Measurements from ENCODE around the gene SPHK1. TPM values are rescaled to one million over a fixed set of nuclear protein-coding genes. Genes with fewer than 3 reads are reported as not detected.

SPHK1 gene
- polyA plus RNA-seq, 1 donor from 2014 or later, result 2.7 TPM

GRCh38 chr17:76402711-76403110 is 18.3 kb downstream of the SPHK1 start:
- Histone ChIP-seq H3K9ac (ENCODE audit: low read length) (no peak overlapping the region), H3K36me3 (ENCODE audit: insufficient read depth, low read length) (peaks cover 2% of the 10 kb centered on the region), H3K27me3 (ENCODE audit: insufficient read depth, low read depth, low read length) (no peaks in the 10 kb centered on the region), H3K27ac (ENCODE audit: low read length) (no peak overlapping the region), H3K9me3 (ENCODE audit: low read length) (no peaks in the 10 kb centered on the region), H3K4me2 (ENCODE audit: low read length) (no peak overlapping the region), H3F3A (ENCODE audit: insufficient read depth, low read length, poor library complexity, severe bottlenecking) (no peaks in the 10 kb centered on the region), H3K79me2 (replicated peaks; ENCODE audit: insufficient read depth, low read length) (peaks cover 3% of the 10 kb centered on the region), H2AFZ (ENCODE audit: low read depth, low read length) (no peak overlapping the region), H4K20me1 (ENCODE audit: insufficient read depth) (no peaks in the 10 kb centered on the region), H3K4me3 (ENCODE audit: low read length) (no peak overlapping the region), H3K9me2 (ENCODE audit: insufficient read depth, low read length) (no peaks in the 10 kb centered on the region)
- TF ChIP-seq TAF1 (IDR thresholded peaks at IDR 0.05; ENCODE audit: low read depth), result no peak
- TF ChIP-seq POLR2AphosphoS5 (IDR thresholded peaks at IDR 0.05), result no peak
- no peak for TF ChIP-seq EZH2 (IDR thresholded peaks at IDR 0.05; ENCODE audit: borderline replicate concordance, insufficient read depth, low read length, poor library complexity, severe bottlenecking)
- no peak for TF ChIP-seq EP300 (conservative IDR thresholded peaks at IDR 0.05; ENCODE audit: poor library complexity, severe bottlenecking)
- TF ChIP-seq MXI1 (conservative IDR thresholded peaks at IDR 0.05; ENCODE audit: poor library complexity, severe bottlenecking), result no peak
- no peak for TF ChIP-seq SMC3 (conservative IDR thresholded peaks at IDR 0.05; ENCODE audit: poor library complexity)
- TF ChIP-seq CTCF (IDR thresholded peaks at IDR 0.05; ENCODE audit: poor library complexity, severe bottlenecking), result no peak
- TF ChIP-seq RAD21 (conservative IDR thresholded peaks at IDR 0.05), result no peak
- TF ChIP-seq REST (IDR thresholded peaks at IDR 0.05; ENCODE audit: borderline replicate concordance), result no peak

GRCh38 chr17:76404256-76404655 is 19.8 kb downstream of the SPHK1 start:
- no peaks in the 10 kb centered on the region for H3K9me2 ChIP-seq (ENCODE audit: insufficient read depth, low read length)
- H3K79me2 ChIP-seq (replicated peaks; ENCODE audit: insufficient read depth, low read length), result peaks cover 3% of the 10 kb centered on the region
- no peaks in the 10 kb centered on the region for H3F3A ChIP-seq (ENCODE audit: insufficient read depth, low read length, poor library complexity, severe bottlenecking)
- no peaks in the 10 kb centered on the region for H4K20me1 ChIP-seq (ENCODE audit: insufficient read depth)
- no peaks in the 10 kb centered on the region for H3K27me3 ChIP-seq (ENCODE audit: insufficient read depth, low read depth, low read length)
- no peaks in the 10 kb centered on the region for H3K36me3 ChIP-seq (ENCODE audit: insufficient read depth, low read length)
- no peak overlapping the region for H3K27ac ChIP-seq (ENCODE audit: low read length)
- H3K9me3 ChIP-seq (ENCODE audit: low read length), result no peaks in the 10 kb centered on the region
- no peak overlapping the region for H3K9ac ChIP-seq (ENCODE audit: low read length)
- TF ChIP-seq SMC3 (conservative IDR thresholded peaks at IDR 0.05; ENCODE audit: poor library complexity) (no peak), TAF1 (IDR thresholded peaks at IDR 0.05; ENCODE audit: low read depth) (no peak), MXI1 (conservative IDR thresholded peaks at IDR 0.05; ENCODE audit: poor library complexity, severe bottlenecking) (no peak), REST (IDR thresholded peaks at IDR 0.05; ENCODE audit: borderline replicate concordance) (no peak), RAD21 (conservative IDR thresholded peaks at IDR 0.05) (no peak), EZH2 (IDR thresholded peaks at IDR 0.05; ENCODE audit: borderline replicate concordance, insufficient read depth, low read length, poor library complexity, severe bottlenecking) (no peak), EP300 (conservative IDR thresholded peaks at IDR 0.05; ENCODE audit: poor library complexity, severe bottlenecking) (no peak)
- H3K4me2 ChIP-seq (ENCODE audit: low read length), result no peak overlapping the region
- H3K4me3 ChIP-seq (ENCODE audit: low read length), result no peak overlapping the region
- H2AFZ ChIP-seq (ENCODE audit: low read depth, low read length), result no peak overlapping the region

Measured in neural cell (in vitro differentiated cells).